Measurements from ENCODE around the gene TEX26. TPM values are rescaled to one million over a fixed set of nuclear protein-coding genes. Genes with fewer than 3 reads are reported as not detected.

TEX26 gene
- total RNA-seq, 3 donors from 2014 or later: not detected

- Mint-ChIP-seq H3K27me3 (ENCODE audit: low read depth) (peaks cover 8% of the 10 kb centered on the region), H3K36me3 (ENCODE audit: insufficient read depth) (no peaks in the 10 kb centered on the region), H3K4me3 (no peak overlapping the region), H3K4me1 (ENCODE audit: low read depth) (no peaks in the 10 kb centered on the region), H3K9me3 (no peaks in the 10 kb centered on the region)
- ATAC-seq: no peak
- no peak for DNase-seq
These were observed 90.6 kb downstream of the TEX26 start for GRCh38 chr13:31022928-31023530.

Other genes starting within 250 kb of the TEX26 start
- gene ALOX5AP, start 197.1 kb upstream of the TEX26 start, total RNA-seq: 1 to 10 TPM; 5.7 to 8.4 (median 7.1) TPM
- not detected for gene MEDAG, start 26.4 kb upstream of the TEX26 start, total RNA-seq
- gene HSPH1, start 229.2 kb downstream of the TEX26 start, total RNA-seq: 100 to 1,000 TPM; 312 to 333 (median 322) TPM

Measured in activated T-cell treated with anti-CD3 and anti-CD28 coated beads, Interleukin-2, amount 50 U/mL, for 4 hours (primary cell).